ENCODE data around the gene TMEM238.

DNA sequence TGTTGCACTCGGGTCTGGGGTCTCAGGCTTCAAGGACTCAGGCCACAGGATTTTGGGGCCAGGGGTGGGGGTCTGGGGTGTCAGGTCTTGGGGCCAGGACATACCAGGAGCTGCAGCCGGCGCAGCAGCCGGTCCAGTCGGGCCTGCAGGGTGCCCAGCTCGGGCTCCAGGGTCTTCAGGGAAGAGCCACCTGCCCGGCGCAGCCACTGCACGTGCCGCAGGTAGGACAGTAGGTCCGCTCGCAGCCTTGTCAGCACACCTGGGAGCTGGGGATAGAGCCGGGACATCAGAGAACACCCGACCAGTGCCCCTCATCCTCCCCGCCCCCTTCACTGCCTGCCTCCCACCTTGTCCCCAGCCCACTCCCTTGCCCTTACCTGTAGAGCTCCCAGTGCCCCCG, 16.0 kb downstream of the TMEM238 start:
- TF ChIP-seq, protein P1, sequence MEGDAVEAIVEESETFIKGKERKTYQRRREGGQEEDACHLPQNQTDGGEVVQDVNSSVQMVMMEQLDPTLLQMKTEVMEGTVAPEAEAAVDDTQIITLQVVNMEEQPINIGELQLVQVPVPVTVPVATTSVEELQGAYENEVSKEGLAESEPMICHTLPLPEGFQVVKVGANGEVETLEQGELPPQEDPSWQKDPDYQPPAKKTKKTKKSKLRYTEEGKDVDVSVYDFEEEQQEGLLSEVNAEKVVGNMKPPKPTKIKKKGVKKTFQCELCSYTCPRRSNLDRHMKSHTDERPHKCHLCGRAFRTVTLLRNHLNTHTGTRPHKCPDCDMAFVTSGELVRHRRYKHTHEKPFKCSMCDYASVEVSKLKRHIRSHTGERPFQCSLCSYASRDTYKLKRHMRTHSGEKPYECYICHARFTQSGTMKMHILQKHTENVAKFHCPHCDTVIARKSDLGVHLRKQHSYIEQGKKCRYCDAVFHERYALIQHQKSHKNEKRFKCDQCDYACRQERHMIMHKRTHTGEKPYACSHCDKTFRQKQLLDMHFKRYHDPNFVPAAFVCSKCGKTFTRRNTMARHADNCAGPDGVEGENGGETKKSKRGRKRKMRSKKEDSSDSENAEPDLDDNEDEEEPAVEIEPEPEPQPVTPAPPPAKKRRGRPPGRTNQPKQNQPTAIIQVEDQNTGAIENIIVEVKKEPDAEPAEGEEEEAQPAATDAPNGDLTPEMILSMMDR (IDR thresholded peaks at IDR 0.05): no peak
- TF ChIP-seq ELF1 (IDR thresholded peaks at IDR 0.05) (no peak), TAF1 (IDR thresholded peaks at IDR 0.05; ENCODE audit: borderline replicate concordance, low read depth, low read length) (no peak), TEAD4 (IDR thresholded peaks at IDR 0.05; ENCODE audit: borderline replicate concordance, insufficient read depth) (no peak), GABPA (IDR thresholded peaks at IDR 0.05; ENCODE audit: low read depth) (no peak), POLR2AphosphoS5 (IDR thresholded peaks at IDR 0.05; ENCODE audit: low read depth, low read length) (no peak)
